ENCODE measurements around the gene NEK7.

DNA sequence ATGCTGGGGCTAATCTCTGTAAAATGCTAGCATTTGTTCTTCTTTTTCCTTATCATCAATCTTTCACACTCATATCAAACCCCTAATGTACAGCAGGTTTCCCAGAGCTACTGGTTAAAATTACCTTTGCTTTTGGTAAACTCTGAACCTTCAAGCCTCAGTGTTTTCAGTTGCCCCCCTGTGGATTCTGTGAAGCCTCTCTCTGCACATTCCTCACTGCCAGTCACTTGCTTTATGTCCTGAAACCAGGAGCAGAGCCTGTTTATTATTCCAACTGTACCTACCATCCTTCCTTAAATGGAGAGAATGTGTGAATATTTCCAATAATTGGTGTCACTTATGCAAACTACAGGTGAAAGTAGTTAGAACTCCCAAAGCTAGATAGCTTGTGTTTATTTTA, 134.2 kb downstream of the NEK7 start:
- no peak for TF ChIP-seq POLR2A (IDR thresholded peaks at IDR 0.05)
- TF ChIP-seq, protein P1, sequence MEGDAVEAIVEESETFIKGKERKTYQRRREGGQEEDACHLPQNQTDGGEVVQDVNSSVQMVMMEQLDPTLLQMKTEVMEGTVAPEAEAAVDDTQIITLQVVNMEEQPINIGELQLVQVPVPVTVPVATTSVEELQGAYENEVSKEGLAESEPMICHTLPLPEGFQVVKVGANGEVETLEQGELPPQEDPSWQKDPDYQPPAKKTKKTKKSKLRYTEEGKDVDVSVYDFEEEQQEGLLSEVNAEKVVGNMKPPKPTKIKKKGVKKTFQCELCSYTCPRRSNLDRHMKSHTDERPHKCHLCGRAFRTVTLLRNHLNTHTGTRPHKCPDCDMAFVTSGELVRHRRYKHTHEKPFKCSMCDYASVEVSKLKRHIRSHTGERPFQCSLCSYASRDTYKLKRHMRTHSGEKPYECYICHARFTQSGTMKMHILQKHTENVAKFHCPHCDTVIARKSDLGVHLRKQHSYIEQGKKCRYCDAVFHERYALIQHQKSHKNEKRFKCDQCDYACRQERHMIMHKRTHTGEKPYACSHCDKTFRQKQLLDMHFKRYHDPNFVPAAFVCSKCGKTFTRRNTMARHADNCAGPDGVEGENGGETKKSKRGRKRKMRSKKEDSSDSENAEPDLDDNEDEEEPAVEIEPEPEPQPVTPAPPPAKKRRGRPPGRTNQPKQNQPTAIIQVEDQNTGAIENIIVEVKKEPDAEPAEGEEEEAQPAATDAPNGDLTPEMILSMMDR (IDR thresholded peaks at IDR 0.05) = no peak

Data from uterus (tissue), 2 donors.